Activated T-helper 2 cell treated with anti-CD3 and anti-CD28 coated beads, Interferon-gamma antibody, Interleukin-2, Interleukin-4, amounts not matched to agents 10 μg/mL and 5 μg/mL and 100 μg/mL, durations not matched to agents 14 hours and 24 hours and 36 hours (primary cell): Measurements from ENCODE around the gene GALNTL6. TPM values are rescaled to one million over a fixed set of nuclear protein-coding genes. Genes with fewer than 3 reads are reported as not detected.

Experiments used
- DNase-seq: peaks from one replicate; pipeline ENCODE4 v3.0.0; 2021; ENCODE audit warnings: low spot score
- H3K27ac Mint-ChIP-seq: one replicate; pipeline ENCODE4 v1.8.0; 2021; ENCODE audit warnings: mixed read lengths
- H3K27me3 Mint-ChIP-seq: one replicate; pipeline ENCODE4 v1.8.0; 2021; ENCODE audit warnings: low read depth, mixed read lengths
- H3K36me3 Mint-ChIP-seq: one replicate; pipeline ENCODE4 v1.8.0; 2021; ENCODE audit warnings: low read depth, mixed read lengths
- H3K4me1 Mint-ChIP-seq: one replicate; pipeline ENCODE4 v1.8.0; 2021; ENCODE audit warnings: low read depth, mixed read lengths
- H3K4me3 Mint-ChIP-seq: one replicate; pipeline ENCODE4 v1.8.0; 2021; ENCODE audit warnings: low read depth, mild to moderate bottlenecking, moderate library complexity, mixed read lengths
- H3K9me3 Mint-ChIP-seq: one replicate; pipeline ENCODE4 v1.8.0; 2021; ENCODE audit warnings: mixed read lengths
- intact Hi-C: fragments of 100-400 bp; cut with micrococcal nuclease; formaldehyde crosslinking; loops from one replicate; pipeline ENCODE4 v1.15.1; 2023
- total RNA-seq: library from RNA; stranded (reverse); gene quantifications from 2 replicates; pipeline ENCODE4 v1.2.3, GENCODE V29; 2022

The GALNTL6 gene
- total RNA-seq, 1 donor from 2014 or later: not detected

GRCh38 chr4:173057901-173058300, 1244.7 kb downstream of the GALNTL6 start:
- Mint-ChIP-seq H3K9me3 (no peaks in the 10 kb centered on the region), H3K4me1 (no peaks in the 10 kb centered on the region), H3K36me3 (no peaks in the 10 kb centered on the region), H3K27me3 (peaks cover 1% of the 10 kb centered on the region), H3K4me3 (no peak overlapping the region), H3K27ac (no peak overlapping the region)
- DNase-seq: no peak
- intact Hi-C loops: no loop called here

GRCh38 chr4:173061160-173061559, 1248.0 kb downstream of the GALNTL6 start:
- peaks cover 3% of the 10 kb centered on the region for H3K9me3 Mint-ChIP-seq
- H3K4me1 Mint-ChIP-seq: no peaks in the 10 kb centered on the region
- no peak for DNase-seq
- H3K27me3 Mint-ChIP-seq: no peaks in the 10 kb centered on the region
- intact Hi-C loops: no loop called here
- no peak overlapping the region for H3K4me3 Mint-ChIP-seq
- H3K27ac Mint-ChIP-seq: no peak overlapping the region
- H3K36me3 Mint-ChIP-seq: no peaks in the 10 kb centered on the region

GRCh38 chr4:173073939-173074500, 1260.8 kb downstream of the GALNTL6 start:
- no peaks in the 10 kb centered on the region for H3K27me3 Mint-ChIP-seq
- no peak for DNase-seq
- no peaks in the 10 kb centered on the region for H3K4me1 Mint-ChIP-seq
- no peak overlapping the region for H3K27ac Mint-ChIP-seq
- no peak overlapping the region for H3K4me3 Mint-ChIP-seq
- intact Hi-C loops: no loop called here
- peaks cover 6% of the 10 kb centered on the region for H3K9me3 Mint-ChIP-seq
- H3K36me3 Mint-ChIP-seq: no peaks in the 10 kb centered on the region

- H3K36me3 Mint-ChIP-seq: no peaks in the 10 kb centered on the region
- no peaks in the 10 kb centered on the region for H3K4me1 Mint-ChIP-seq
These were observed 1261.3 kb downstream of the GALNTL6 start for GRCh38 chr4:173074501-173074946.

GRCh38 chr4:173076903-173077634, 1263.9 kb downstream of the GALNTL6 start:
- intact Hi-C loops: no loop called here
- H3K36me3 Mint-ChIP-seq: no peaks in the 10 kb centered on the region
- H3K9me3 Mint-ChIP-seq: no peaks in the 10 kb centered on the region
- H3K4me3 Mint-ChIP-seq: no peak overlapping the region
- no peak for DNase-seq
- no peak overlapping the region for H3K27ac Mint-ChIP-seq
- H3K4me1 Mint-ChIP-seq: no peaks in the 10 kb centered on the region
- no peaks in the 10 kb centered on the region for H3K27me3 Mint-ChIP-seq

More at GRCh38 chr4:173074501-173074946, 1261.3 kb downstream of the GALNTL6 start:
- H3K9me3 Mint-ChIP-seq: peaks cover 1% of the 10 kb centered on the region
- intact Hi-C loops: no loop called here
- no peak overlapping the region for H3K4me3 Mint-ChIP-seq
- no peak overlapping the region for H3K27ac Mint-ChIP-seq
- no peaks in the 10 kb centered on the region for H3K27me3 Mint-ChIP-seq
- no peak for DNase-seq

GRCh38 chr4:173088144-173088543, 1274.9 kb downstream of the GALNTL6 start:
- Mint-ChIP-seq H3K27me3 (peaks cover 2% of the 10 kb centered on the region), H3K27ac (no peak overlapping the region), H3K9me3 (no peaks in the 10 kb centered on the region), H3K36me3 (no peaks in the 10 kb centered on the region), H3K4me3 (no peak overlapping the region), H3K4me1 (no peaks in the 10 kb centered on the region)
- DNase-seq: no peak
- intact Hi-C loops: no loop called here
